ENCODE measurements around the gene AMBRA1.

AMBRA1 gene

GRCh38 chr11:46438211-46438610 is 155.6 kb downstream of the AMBRA1 start:
- no peak for DNase-seq (ENCODE audit: low spot score)

DNA sequence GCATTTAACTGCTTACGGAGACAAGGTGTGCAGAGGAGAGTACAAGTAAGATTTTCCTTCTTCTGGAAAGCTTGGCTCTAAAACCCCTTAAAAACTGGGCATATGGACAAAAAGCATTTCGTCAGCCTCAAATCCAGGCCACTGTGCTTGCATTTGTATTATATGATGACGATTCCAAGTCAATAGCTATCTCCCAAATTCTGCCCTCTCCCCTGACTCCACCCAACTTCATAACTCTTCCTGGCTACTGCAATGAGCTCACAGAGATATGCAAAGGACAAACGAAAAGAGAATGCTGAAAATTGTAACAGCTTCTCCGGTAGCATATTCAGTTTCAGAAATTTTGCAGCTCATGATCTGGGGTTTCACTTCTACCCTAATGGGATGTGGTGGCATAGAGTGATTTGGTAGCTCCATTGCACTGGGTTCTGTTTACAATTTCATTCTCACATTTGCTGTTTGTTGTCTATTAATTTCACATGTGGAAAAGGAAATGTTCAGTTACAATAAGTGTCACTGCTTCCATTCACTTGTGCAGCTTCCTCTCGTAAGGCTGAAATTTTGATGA is 156.6 kb downstream of the AMBRA1 start:
- DNase-seq (ENCODE audit: low spot score): no peak

DNA sequence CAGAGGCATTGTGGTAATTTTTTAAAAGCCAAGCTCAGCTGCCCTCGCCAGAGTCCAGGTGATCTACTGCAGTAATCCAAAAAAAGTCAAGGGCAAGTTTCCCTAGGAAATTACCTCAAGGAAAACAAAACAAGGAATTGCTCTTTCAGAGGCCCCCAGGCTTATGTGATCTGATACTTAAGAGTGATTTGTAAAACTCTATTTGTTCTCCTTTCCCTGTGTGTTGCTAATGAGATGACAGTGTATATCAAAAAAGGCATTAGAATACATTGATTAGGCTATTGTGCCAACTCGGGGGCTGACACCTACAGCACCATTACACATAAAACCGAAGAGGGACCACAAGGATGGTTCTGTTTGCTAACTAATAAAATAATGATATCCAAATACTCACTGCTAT is 157.7 kb downstream of the AMBRA1 start:
- no peak for DNase-seq (ENCODE audit: low spot score)

GRCh38 chr11:46435679-46436078 is 158.1 kb downstream of the AMBRA1 start:
- no peak for DNase-seq (ENCODE audit: low spot score)

DNA sequence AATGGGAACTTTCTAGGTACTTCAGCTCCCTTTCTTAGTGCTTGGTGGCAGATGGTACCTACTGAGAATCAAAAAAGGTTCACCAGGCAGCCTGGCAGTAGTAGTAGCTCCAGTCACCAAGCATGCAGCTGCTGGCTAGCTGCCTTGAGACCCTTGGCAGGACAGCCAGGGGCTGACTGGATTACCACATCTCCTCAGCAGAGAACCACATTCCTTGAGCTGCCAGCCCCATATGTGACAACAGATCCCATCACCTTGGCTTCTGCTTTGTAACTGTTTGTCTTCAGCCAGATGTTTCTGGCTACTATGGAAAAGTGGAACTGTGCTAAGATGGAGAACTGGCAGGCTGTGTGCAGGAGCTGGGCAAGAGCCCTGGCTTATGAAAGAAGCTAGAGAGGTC is 162.6 kb downstream of the AMBRA1 start:
- DNase-seq (ENCODE audit: low spot score): no peak

DNA sequence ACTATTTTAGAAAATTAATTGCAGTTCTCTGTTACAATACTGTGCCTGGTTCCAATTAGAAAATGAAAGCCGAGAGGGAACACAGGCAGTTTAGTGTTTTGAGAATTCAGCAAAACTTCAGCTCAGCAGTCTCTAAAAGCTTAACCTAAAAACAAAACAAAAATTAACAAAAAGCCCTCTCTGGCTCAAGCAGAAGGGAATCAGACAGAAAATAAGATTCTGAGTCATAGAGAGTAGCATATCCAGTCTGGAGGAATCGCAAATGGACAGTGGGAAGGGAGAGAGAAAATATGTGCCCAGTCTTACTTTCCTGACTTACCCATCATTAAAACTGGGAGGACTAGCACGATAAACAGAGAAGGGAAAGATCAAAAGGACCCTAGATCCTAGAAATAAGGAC is 164.1 kb downstream of the AMBRA1 start:
- DNase-seq (ENCODE audit: low spot score): no peak

- no peak for DNase-seq (ENCODE audit: low spot score)
Measured at GRCh38 chr11:46427364-46427763, 166.5 kb downstream of the AMBRA1 start.

DNA sequence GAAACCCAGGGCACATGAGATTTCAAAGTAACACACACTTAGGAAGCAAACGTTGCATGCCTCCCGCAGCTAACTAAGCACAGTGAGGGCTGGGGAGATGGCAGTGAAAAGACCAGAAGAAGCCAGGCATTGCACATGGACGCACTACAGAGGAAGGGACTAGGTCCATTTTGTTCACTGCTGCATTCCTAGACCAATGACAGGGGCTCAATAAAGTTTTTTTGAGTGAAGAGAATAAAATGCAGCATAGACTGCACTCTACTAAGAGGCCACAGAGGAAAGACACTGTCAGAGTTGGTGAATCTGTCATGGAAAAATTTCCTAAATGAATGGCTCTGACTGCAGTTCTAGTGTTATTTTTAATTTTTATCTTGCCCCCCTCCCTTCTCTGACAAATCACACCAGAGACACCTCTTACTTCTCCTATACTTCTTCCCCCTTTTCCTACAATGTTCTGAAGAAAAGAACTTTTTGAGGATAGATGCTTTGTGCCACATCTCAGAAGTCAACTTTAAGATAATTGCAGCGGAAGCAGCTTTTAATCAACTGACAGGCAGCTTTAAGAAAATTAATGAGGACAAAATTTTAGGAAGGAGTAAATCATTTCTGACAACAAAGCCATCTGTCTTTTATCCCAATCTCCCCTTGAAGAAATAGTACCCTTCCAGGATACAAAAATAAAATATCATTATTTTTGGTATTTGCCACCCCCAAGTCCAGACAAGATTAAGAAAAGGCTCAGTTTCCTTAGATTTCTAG is 167.4 kb downstream of the AMBRA1 start:
- DNase-seq (ENCODE audit: low spot score): no peak

GRCh38 chr11:46422588-46422987 is 171.2 kb downstream of the AMBRA1 start:
- DNase-seq (ENCODE audit: low spot score): no peak

DNA sequence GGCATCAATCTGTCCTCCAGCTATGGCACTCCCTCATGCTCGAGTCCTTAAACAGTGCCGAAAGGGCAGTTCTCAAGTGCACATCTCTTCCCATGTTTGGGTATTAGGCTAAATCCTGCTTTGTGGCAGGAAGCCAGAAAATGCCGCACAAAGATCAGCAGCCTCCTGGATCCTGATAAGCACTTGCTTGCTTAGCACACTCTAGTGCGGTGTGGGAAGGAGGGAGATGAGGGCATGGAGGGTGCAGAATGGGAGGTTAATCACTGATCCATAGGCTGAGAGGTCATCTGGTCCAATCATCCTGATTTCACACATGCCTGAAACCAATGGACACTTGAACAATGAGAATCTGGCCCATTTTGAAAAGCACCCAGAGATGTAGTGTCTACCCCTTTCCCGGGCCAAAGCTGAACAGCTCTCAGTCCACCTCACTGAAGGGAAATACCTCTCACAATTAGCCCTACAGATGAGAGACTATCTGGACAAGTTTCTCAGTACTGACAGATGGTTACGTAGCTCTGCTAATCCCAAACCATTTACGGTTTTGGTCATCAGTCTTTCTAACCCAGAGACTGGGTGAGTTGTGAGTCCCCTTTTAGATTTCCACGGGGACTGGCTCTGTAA is 172.5 kb downstream of the AMBRA1 start:
- no peak for DNase-seq (ENCODE audit: low spot score)

DNA sequence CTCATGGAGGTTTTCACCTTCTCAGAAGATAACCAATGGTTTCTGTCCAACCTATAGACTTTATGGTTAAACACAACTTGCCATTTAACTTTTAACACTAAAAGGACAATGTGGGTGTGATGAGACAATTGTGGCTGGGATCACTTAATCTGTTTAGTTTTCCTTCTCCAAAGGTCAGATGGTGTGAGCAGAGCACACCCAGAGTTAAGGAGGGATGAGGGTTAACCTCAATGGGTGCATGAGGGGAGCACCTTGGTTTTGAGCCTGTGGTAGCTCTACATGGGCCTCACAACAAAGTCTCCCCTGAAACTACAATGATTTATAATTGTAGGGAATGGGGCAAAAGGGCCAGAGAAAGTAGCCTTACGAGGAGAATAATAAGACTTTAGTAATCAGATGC is 173.3 kb downstream of the AMBRA1 start:
- no peak for DNase-seq (ENCODE audit: low spot score)

DNA sequence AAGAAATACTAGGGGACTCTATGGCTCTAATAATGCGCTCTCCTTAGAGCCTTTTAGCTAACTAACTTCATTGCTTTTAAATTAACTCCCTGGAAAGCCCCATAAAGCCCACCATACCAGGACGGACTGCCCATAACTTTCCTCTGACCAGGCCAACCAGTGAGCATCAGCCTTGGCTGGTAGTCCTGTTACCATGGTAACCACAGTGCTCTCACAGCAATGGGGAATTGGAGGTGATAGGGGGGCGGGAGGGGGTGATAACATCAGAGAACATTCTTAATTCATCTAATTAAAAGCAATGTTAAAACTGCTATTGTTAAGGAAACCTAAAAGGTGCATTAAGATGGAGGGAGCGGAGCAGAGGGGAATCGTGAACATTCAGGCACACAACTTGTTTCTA is 175.1 kb downstream of the AMBRA1 start:
- DNase-seq (ENCODE audit: low spot score): no peak

DNA sequence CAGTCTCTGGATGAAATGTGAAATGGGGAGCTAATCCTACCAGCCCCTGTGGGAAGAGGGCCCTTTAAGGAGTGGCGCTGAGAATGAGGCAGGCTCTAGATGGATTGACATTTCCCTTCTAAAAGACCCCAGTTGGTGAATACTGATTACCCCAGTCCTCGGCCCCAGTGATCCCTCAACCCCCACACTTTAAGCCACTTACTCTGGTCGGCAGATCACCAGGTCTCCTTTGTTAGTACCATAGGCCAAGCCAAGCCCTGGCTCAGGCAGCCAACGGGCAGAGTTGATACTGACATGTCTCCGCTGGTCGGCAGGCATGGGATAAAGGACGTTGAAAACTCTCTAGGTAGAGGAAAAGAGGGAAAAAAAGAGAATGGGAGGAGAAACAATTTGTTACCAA is 176.1 kb downstream of the AMBRA1 start:
- DNase-seq (ENCODE audit: low spot score): no peak

- DNase-seq (ENCODE audit: low spot score): no peak
Measured at GRCh38 chr11:46414879-46415278, 178.9 kb downstream of the AMBRA1 start.

DNA sequence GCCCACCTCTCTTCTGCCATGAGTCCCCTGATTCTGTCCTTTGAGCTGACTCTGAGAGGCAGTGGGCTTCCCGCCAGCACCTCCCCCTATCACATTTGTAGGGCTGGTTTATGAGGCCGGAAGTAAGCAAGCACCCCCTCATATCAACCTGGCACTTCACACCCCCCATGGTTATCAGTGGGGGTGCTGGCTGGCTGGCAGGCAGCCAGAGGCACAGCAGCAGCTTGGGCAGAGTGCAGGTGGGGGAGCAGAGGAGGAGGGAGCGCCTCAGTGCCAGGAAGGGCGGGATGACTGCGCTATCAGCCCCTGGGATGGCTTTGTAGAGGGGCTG is 179.4 kb downstream of the AMBRA1 start:
- DNase-seq (ENCODE audit: low spot score): no peak

GRCh38 chr11:46413760-46414465 is 179.9 kb downstream of the AMBRA1 start:
- no peak for DNase-seq (ENCODE audit: low spot score)

GRCh38 chr11:46410021-46410420 is 183.8 kb downstream of the AMBRA1 start:
- DNase-seq (ENCODE audit: low spot score): no peak

DNA sequence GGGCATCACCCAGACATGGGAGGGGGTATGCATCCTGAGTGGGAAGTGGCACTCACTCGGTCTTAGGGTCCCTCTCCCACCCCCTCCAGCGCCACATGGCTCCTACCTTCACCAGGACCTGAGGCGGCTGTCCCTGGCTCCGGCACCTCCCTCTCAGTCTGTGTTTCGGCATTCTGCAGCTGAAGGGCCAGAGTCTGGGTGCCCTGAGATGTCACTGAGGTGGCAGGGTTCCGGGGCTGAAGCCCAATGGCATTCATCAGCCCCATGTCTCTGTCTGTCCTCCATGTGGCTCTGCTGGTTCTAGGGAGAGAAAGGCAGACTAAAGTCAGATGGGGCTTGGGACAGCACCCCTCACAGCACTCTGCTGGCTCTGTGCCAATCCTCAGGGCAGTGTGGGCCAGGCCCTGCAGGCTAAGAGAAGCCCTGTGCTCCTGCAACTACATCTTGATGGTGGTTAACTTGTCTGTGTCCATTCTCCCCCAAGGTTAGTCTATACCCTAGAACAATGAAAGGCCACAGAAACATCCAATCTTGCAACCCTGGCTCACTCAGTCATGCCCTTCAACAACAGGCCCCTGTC is 185.3 kb downstream of the AMBRA1 start:
- no peak for DNase-seq (ENCODE audit: low spot score)

GRCh38 chr11:46407635-46408034 is 186.2 kb downstream of the AMBRA1 start:
- DNase-seq (ENCODE audit: low spot score): no peak

GRCh38 chr11:46404476-46405017 is 189.3 kb downstream of the AMBRA1 start:
- peak; percentile 42 for DNase-seq (ENCODE audit: low spot score)

DNA sequence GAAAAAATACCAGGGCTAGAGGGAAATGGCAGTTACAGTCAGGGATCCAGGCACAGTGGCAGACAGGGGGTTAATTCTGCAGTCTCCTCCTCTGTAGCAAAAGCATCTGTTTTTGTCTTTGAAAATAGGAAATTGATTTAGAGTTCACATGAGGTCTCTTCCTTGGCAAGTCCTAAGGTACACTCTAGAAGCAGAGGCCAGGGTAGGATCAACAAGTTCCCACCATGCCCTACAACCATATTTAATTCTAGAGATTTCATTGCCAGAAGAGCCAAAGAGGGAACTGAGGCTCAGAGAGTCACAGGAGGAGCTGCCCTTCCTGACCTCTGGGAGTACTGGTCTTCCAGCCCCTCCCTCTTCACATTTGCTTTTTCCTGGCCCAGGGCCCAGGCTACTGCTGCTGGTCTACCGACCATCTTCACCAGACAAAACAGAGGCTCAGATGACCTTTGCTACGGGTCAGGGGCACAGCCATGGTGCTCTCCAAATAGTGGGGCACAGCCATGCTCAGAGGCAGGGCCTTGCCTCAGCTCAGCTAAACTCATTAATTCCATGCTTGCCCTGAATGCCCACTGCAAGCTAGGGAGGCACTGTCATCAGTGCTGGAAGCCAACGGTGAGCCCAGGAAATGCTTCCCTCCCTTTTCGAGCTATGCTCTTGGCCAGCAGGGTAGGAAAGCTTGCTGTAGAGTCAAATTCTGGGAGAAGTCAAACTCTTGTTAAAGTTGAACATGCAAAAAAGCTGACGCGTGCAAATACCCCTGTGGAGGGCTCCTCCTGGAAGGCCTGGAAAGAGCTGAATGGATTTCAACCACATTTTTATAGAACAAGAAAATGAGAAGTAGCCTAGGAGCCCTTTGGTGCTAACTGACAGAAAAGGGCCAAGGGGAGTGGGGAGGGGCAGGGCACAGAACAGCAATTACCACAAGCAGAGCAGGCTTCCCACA is 190.6 kb downstream of the AMBRA1 start:
- no peak for DNase-seq (ENCODE audit: low spot score)

Data from AG20443 (cell line).